Large intestine (tissue), 3 donors: ENCODE measurements around the gene TRAP1. TPM values are rescaled to one million over a fixed set of nuclear protein-coding genes. Genes with fewer than 3 reads are reported as not detected.
"Not testable (repeated sequence)": the region's sequence is repeated elsewhere in the genome, so short reads cannot be mapped to it uniquely, and the experiment has no call there.

ENCODE experiments used
- DNase-seq, 2 donors: peaks; one replicate each; pipeline versions ENCODE4 v3.0.0 to v3.0.0-alpha.2; 2013
- H3K27ac ChIP-seq: one replicate; pipeline ENCODE4 v1.5.1; 2013; ENCODE audit warnings: low read length
- H3K27me3 ChIP-seq: 2 replicates; pipeline ENCODE4 v1.6.1; 2013; ENCODE audit warnings: low read length; ENCODE audit not compliant: control insufficient read depth, insufficient read depth
- H3K36me3 ChIP-seq: 2 replicates; pipeline ENCODE4 v1.6.1; 2013; ENCODE audit warnings: low read length; ENCODE audit not compliant: control insufficient read depth, insufficient read depth
- H3K4me1 ChIP-seq: one replicate; pipeline ENCODE4 v1.6.1; 2013; ENCODE audit warnings: low read length; ENCODE audit not compliant: control insufficient read depth, insufficient read depth
- H3K4me3 ChIP-seq: one replicate; pipeline ENCODE4 v1.5.1; 2013; ENCODE audit warnings: low read length
- H3K9me3 ChIP-seq: one replicate; pipeline ENCODE4 v1.6.1; 2013; ENCODE audit warnings: mild to moderate bottlenecking, low read depth, low read length, moderate library complexity; ENCODE audit not compliant: control insufficient read depth
- WGBS: methylation state at CpG from one replicate; pipeline ENCODE4 v1.1.5; 2013; ENCODE audit warnings: low lambda C conversion rate; ENCODE audit not compliant: insufficient coverage; 5-methylcytosine and 5-hydroxymethylcytosine counted together
- polyA plus RNA-seq: library from polyadenylated mRNA; unstranded; fragments of 120-200 nt; gene quantifications from one replicate; pipeline ENCODE4 v1.2.1, GENCODE V29; 2013

The TRAP1 gene
- polyA plus RNA-seq, 1 donor: 97.1 TPM

GRCh38 chr16:3662601-3663000, 54.7 kb downstream of the TRAP1 start:
- Histone ChIP-seq H3K4me1 (peaks cover 4% of the 10 kb centered on the region), H3K27me3 (no peaks in the 10 kb centered on the region), H3K27ac (no peak overlapping the region), H3K9me3 (no peaks in the 10 kb centered on the region), H3K36me3 (peaks cover 77% of the 10 kb centered on the region), H3K4me3 (no peak overlapping the region)
- WGBS: no CpG with 5 or more reads among the region's 17 CpGs
- no peak for DNase-seq

GRCh38 chr16:3661922-3662321, 55.4 kb downstream of the TRAP1 start:
- Histone ChIP-seq H3K4me3 (no peak overlapping the region), H3K4me1 (peaks cover 10% of the 10 kb centered on the region), H3K36me3 (peaks cover 84% of the 10 kb centered on the region), H3K9me3 (no peaks in the 10 kb centered on the region), H3K27me3 (no peaks in the 10 kb centered on the region), H3K27ac (no peak overlapping the region)
- WGBS: no CpG with 5 or more reads among the region's 13 CpGs
- no peak for DNase-seq

- H3K27me3 ChIP-seq: no peaks in the 10 kb centered on the region
- H3K36me3 ChIP-seq: peaks cover 90% of the 10 kb centered on the region
- no CpG with 5 or more reads among the region's 12 CpGs for WGBS
- no peak overlapping the region for H3K27ac ChIP-seq
- H3K9me3 ChIP-seq: no peaks in the 10 kb centered on the region
- H3K4me3 ChIP-seq: no peak overlapping the region
- H3K4me1 ChIP-seq: peaks cover 10% of the 10 kb centered on the region
- DNase-seq: no peak
These were observed 56.0 kb downstream of the TRAP1 start for GRCh38 chr16:3661311-3661710.

GRCh38 chr16:3659251-3659650, 58.1 kb downstream of the TRAP1 start:
- H3K27me3 ChIP-seq: no peaks in the 10 kb centered on the region
- no peaks in the 10 kb centered on the region for H3K9me3 ChIP-seq
- no CpG with 5 or more reads among the region's 3 CpGs for WGBS
- peaks cover 79% of the 10 kb centered on the region for H3K36me3 ChIP-seq
- no peak overlapping the region for H3K27ac ChIP-seq
- H3K4me3 ChIP-seq: no peak overlapping the region
- H3K4me1 ChIP-seq: peaks cover 10% of the 10 kb centered on the region
- DNase-seq: no peak

GRCh38 chr16:3656491-3657468, 60.5 kb downstream of the TRAP1 start:
- peak in 1 of 2 donors; percentile 66 for DNase-seq
- no peaks in the 10 kb centered on the region for H3K9me3 ChIP-seq
- H3K27me3 ChIP-seq: no peaks in the 10 kb centered on the region
- H3K36me3 ChIP-seq: peaks cover 71% of the 10 kb centered on the region
- H3K27ac ChIP-seq: peak overlapping the region; percentile 96
- peaks cover 18% of the 10 kb centered on the region for H3K4me1 ChIP-seq
- no CpG with 5 or more reads among the region's 42 CpGs for WGBS
- H3K4me3 ChIP-seq: peak overlapping the region; percentile 77

- Histone ChIP-seq H3K4me1 (peaks cover 18% of the 10 kb centered on the region), H3K27ac (peak overlapping the region; percentile 96), H3K4me3 (peak overlapping the region; percentile 77), H3K36me3 (peaks cover 71% of the 10 kb centered on the region)
- not testable (repeated sequence) for H3K9me3 ChIP-seq, H3K27me3 ChIP-seq
- no CpG with 5 or more reads among the region's 10 CpGs for WGBS
- peak; percentile 68 to 88 for DNase-seq
These were observed 61.2 kb downstream of the TRAP1 start for GRCh38 chr16:3656160-3656490.

- peaks cover 20% of the 10 kb centered on the region for H3K4me1 ChIP-seq
- H3K27me3 ChIP-seq: no peaks in the 10 kb centered on the region
- no peaks in the 10 kb centered on the region for H3K9me3 ChIP-seq
- peaks cover 73% of the 10 kb centered on the region for H3K36me3 ChIP-seq
- WGBS: no CpG with 5 or more reads among the region's 21 CpGs
- H3K4me3 ChIP-seq: peak overlapping the region; percentile 77
- peak in 1 of 2 donors; percentile 68 for DNase-seq
- peak overlapping the region; percentile 96 for H3K27ac ChIP-seq
These were observed 61.7 kb downstream of the TRAP1 start for GRCh38 chr16:3655396-3656159.

GRCh38 chr16:3655030-3655395, 62.3 kb downstream of the TRAP1 start:
- Histone ChIP-seq H3K36me3 (peaks cover 68% of the 10 kb centered on the region), H3K4me1 (peaks cover 21% of the 10 kb centered on the region), H3K4me3 (peak overlapping the region; percentile 77), H3K9me3 (no peaks in the 10 kb centered on the region), H3K27ac (peak overlapping the region; percentile 96), H3K27me3 (no peaks in the 10 kb centered on the region)
- WGBS: no CpG with 5 or more reads among the region's 12 CpGs
- DNase-seq: no peak

GRCh38 chr16:3654249-3654991, 62.9 kb downstream of the TRAP1 start, which contains the start of gene DNASE1:
Gene DNASE1 (plus strand): TSS chr16:3654691. CDS start chr16:3655374, 683 bp downstream.
- no CpG with 5 or more reads among the region's 14 CpGs for WGBS
- Histone ChIP-seq H3K4me3 (peak within 1 kb of the TSS; percentile 77), H3K27me3 (no peaks in the 10 kb centered on the region), H3K9me3 (no peaks in the 10 kb centered on the region), H3K4me1 (peaks cover 21% of the 10 kb centered on the region), H3K27ac (peak within 1 kb of the TSS; percentile 96), H3K36me3 (peaks cover 62% of the 10 kb centered on the region)
- peak; percentile 99 to 100 for DNase-seq
